ENCODE results near the gene KLHL29. TPM values are rescaled to one million over a fixed set of nuclear protein-coding genes. Genes with fewer than 3 reads are reported as not detected.

The KLHL29 gene
- total RNA-seq, 1 donor from 2014 or later, result 17.5 TPM

GRCh38 chr2:23662941-23663920, 278.3 kb downstream of the KLHL29 start:
- DNase-seq (ENCODE audit: low spot score), result no peak
- Mint-ChIP-seq H3K27ac (ENCODE audit: unreplicated experiment) (no peak overlapping the region), H3K9me3 (ENCODE audit: unreplicated experiment) (no peaks in the 10 kb centered on the region), H3K4me3 (ENCODE audit: unreplicated experiment) (no peak overlapping the region), H3K27me3 (ENCODE audit: unreplicated experiment) (peaks cover 22% of the 10 kb centered on the region), H3K36me3 (ENCODE audit: low read depth, unreplicated experiment) (peaks cover 4% of the 10 kb centered on the region), H3K4me1 (ENCODE audit: unreplicated experiment) (no peaks in the 10 kb centered on the region)
- no peak for TF ChIP-seq CTCF (IDR thresholded peaks at IDR 0.05; ENCODE audit: unreplicated experiment)

- Mint-ChIP-seq H3K4me1 (ENCODE audit: unreplicated experiment) (no peaks in the 10 kb centered on the region), H3K27ac (ENCODE audit: unreplicated experiment) (no peak overlapping the region), H3K9me3 (ENCODE audit: unreplicated experiment) (no peaks in the 10 kb centered on the region), H3K27me3 (ENCODE audit: unreplicated experiment) (peaks cover 17% of the 10 kb centered on the region), H3K4me3 (ENCODE audit: unreplicated experiment) (no peak overlapping the region), H3K36me3 (ENCODE audit: low read depth, unreplicated experiment) (peaks cover 4% of the 10 kb centered on the region)
- no peak for DNase-seq (ENCODE audit: low spot score)
- no peak for TF ChIP-seq CTCF (IDR thresholded peaks at IDR 0.05; ENCODE audit: unreplicated experiment)
These were observed 279.2 kb downstream of the KLHL29 start for GRCh38 chr2:23664066-23664788.

- peaks cover 14% of the 10 kb centered on the region for H3K27me3 Mint-ChIP-seq (ENCODE audit: unreplicated experiment)
- H3K4me1 Mint-ChIP-seq (ENCODE audit: unreplicated experiment), result no peaks in the 10 kb centered on the region
- H3K4me3 Mint-ChIP-seq (ENCODE audit: unreplicated experiment), result no peak overlapping the region
- no peak for DNase-seq (ENCODE audit: low spot score)
- H3K36me3 Mint-ChIP-seq (ENCODE audit: low read depth, unreplicated experiment), result peaks cover 4% of the 10 kb centered on the region
- no peak overlapping the region for H3K27ac Mint-ChIP-seq (ENCODE audit: unreplicated experiment)
- no peak for TF ChIP-seq CTCF (IDR thresholded peaks at IDR 0.05; ENCODE audit: unreplicated experiment)
- H3K9me3 Mint-ChIP-seq (ENCODE audit: unreplicated experiment), result no peaks in the 10 kb centered on the region
These were observed 281.4 kb downstream of the KLHL29 start for GRCh38 chr2:23666241-23666979.

- H3K4me1 Mint-ChIP-seq (ENCODE audit: unreplicated experiment), result no peaks in the 10 kb centered on the region
- H3K27ac Mint-ChIP-seq (ENCODE audit: unreplicated experiment), result no peak overlapping the region
- TF ChIP-seq CTCF (IDR thresholded peaks at IDR 0.05; ENCODE audit: unreplicated experiment), result no peak
- no peaks in the 10 kb centered on the region for H3K9me3 Mint-ChIP-seq (ENCODE audit: unreplicated experiment)
- no peak for DNase-seq (ENCODE audit: low spot score)
- H3K27me3 Mint-ChIP-seq (ENCODE audit: unreplicated experiment), result peaks cover 13% of the 10 kb centered on the region
- no peak overlapping the region for H3K4me3 Mint-ChIP-seq (ENCODE audit: unreplicated experiment)
- peaks cover 4% of the 10 kb centered on the region for H3K36me3 Mint-ChIP-seq (ENCODE audit: low read depth, unreplicated experiment)
These were observed 282.0 kb downstream of the KLHL29 start for GRCh38 chr2:23666980-23667357.

Measured in endothelial cell (in vitro differentiated cells).